ENCODE results near the gene GRIP2.

The GRIP2 gene

DNA sequence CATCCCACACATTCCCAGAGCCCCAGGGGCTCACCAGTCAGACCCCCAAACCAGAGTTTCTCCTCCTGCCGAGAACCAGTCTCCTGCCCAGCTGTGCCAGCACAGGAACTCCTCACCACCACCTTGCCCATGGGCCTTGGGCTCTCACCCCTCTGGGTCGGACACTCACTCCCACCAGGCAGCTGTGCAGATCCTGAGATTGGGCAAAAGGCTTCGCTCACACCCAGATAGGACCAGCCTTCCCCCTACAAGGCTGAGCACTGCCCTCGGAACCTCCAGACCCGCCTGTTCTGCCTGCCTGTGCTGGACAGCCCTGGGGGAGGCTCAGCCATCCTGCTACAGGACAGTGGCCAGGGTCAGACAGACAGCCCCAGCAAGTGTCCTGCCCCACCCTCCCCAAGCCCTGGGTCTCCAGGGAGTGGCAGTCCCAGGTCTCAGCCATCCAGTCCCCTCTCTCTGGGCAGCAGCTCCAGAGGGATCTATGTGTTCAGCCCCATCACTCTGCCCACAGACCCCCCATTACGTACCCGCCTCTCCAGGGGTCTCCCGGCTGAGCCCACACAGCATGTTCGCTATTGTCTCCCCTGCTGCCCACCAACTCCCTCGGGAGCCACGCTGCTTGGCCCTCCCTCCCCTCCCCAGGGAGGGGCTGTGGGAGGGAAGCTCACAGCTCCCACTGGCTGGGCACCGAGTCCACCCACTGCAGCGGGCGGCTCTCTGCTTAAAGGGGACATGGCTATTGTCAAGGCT, at the start of gene GRIP2:
Gene GRIP2, minus strand, starts transcription at position 601 of the 750 bp plus-strand sequence. Its CDS starts 34 bp downstream, at position 567.
- H3K4me3 ChIP-seq (ENCODE audit: low read depth, low read length), result no peak within 1 kb of the TSS
- TF ChIP-seq, protein P1, sequence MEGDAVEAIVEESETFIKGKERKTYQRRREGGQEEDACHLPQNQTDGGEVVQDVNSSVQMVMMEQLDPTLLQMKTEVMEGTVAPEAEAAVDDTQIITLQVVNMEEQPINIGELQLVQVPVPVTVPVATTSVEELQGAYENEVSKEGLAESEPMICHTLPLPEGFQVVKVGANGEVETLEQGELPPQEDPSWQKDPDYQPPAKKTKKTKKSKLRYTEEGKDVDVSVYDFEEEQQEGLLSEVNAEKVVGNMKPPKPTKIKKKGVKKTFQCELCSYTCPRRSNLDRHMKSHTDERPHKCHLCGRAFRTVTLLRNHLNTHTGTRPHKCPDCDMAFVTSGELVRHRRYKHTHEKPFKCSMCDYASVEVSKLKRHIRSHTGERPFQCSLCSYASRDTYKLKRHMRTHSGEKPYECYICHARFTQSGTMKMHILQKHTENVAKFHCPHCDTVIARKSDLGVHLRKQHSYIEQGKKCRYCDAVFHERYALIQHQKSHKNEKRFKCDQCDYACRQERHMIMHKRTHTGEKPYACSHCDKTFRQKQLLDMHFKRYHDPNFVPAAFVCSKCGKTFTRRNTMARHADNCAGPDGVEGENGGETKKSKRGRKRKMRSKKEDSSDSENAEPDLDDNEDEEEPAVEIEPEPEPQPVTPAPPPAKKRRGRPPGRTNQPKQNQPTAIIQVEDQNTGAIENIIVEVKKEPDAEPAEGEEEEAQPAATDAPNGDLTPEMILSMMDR (conservative IDR thresholded peaks at IDR 0.05; ENCODE audit: low read depth, low read length), result no peak
- DNase-seq (ENCODE audit: low read depth), result no peak

DNA sequence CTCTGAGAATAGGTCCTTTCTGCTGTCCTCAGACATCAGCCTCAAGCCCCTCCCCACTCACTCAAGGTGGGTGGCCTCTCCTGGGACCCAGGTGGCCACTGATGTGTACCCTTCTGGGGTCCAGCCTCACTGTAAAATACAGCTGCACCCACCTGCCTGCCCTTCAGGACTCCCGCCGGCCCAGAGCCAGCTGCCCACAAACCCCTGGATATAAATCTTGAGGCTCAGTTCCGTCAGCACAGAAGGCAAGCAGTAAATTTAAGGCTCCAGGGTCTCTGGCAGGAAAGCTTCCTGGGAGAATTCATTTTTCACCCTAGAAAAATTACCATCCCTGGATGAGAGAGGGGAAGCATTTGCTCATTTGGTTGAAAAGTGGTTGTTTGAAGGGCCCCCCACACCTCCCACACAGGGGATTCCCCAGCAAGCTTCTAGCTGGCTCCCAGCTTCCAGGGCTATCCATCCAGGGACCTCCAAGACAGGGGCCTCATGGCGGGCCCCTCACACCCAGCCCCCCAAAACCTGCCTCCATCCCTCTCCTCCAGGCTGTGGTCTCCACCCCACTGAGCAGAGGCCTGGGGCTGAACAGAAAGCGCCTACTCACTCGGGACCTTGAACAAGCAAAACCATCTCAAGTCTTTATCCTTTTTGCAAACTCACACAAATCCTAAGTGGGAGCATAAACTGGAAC, 48.4 kb upstream of the GRIP2 start:
- DNase-seq (ENCODE audit: low read depth), result no peak
- TF ChIP-seq, protein P1 (conservative IDR thresholded peaks at IDR 0.05; ENCODE audit: low read depth, low read length), result no peak
- no peak overlapping the region for H3K4me3 ChIP-seq (ENCODE audit: low read depth, low read length)

DNA sequence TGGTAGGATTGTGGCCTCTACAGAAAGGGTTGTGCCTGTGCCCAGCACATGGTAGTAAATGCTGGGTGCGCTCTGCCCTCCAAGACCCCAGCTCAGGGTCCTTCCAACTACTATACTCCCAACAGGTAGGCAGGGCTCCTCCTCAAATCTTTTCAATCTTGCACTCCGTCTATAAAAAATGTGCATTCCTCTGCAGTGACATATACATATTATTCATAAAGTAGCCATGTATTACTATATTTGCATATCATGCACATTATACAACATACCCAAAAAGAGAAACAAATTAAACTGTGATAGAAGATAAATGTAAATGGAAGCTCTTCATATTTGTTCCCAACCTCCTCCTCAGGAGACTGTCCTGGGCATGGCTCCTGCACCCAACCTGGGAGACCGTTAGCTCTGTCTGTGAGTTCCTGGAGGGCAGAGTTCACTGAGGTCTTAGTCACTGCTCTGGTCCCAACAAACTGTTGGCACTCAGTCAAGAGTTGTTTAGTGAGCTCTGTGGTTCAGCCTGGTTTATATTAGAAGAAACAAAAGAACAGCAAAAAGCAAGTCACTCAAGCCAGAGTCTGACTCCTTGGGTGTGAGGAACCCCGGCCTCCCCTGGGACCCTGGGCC, 47.7 kb upstream of the GRIP2 start:
- no peak overlapping the region for H3K4me3 ChIP-seq (ENCODE audit: low read depth, low read length)
- TF ChIP-seq, protein P1 (conservative IDR thresholded peaks at IDR 0.05; ENCODE audit: low read depth, low read length), result no peak
- DNase-seq (ENCODE audit: low read depth), result peak; percentile 43

DNA sequence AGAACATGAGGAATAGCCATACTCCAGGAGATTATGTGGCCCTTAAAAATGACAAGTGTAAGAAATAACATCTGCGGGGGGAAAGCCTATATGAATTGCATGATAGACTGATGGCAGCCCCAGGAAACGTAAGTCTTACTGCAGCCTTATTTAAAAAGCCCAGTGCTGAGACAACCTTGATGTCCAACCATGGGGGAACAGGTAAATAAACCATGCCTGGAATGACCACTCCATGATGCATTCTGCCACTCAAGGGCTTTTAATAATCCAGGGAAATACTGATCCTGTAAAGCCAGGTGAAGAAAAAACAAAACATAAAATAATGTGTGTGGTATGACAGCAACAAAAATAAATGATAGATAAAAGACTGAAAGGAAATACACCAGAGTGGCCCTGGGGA, 46.5 kb upstream of the GRIP2 start:
- H3K4me3 ChIP-seq (ENCODE audit: low read depth, low read length), result no peak overlapping the region
- DNase-seq (ENCODE audit: low read depth), result no peak
- TF ChIP-seq, protein P1 (conservative IDR thresholded peaks at IDR 0.05; ENCODE audit: low read depth, low read length), result no peak

DNA sequence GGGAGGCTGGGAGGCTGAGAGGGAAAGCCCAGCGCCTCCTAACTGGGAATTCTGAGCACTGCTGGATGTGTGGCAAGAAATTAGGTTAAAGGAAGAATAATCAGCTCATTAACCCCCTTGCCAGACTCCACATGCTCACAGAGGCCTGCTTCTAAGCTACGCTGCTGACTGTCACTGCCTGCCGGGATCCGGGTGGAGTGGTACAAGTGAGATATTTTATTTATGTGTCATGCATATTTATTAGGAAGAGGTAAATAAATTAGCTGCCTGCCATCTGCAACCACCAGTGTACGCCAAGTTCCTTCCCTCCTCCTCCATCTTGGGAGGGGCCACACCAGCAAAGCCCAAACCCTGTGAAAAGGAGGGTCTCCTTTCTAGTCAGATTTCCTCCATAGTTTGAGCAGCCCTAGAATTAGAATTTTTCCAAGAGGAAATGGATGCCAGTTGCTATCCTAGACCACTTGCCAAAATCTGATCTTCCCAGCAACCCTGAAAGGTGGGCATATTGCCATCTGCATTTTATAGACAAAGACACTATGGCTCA, 43.5 kb upstream of the GRIP2 start:
- no peak for DNase-seq (ENCODE audit: low read depth)
- TF ChIP-seq, protein P1 (conservative IDR thresholded peaks at IDR 0.05; ENCODE audit: low read depth, low read length), result no peak

DNA sequence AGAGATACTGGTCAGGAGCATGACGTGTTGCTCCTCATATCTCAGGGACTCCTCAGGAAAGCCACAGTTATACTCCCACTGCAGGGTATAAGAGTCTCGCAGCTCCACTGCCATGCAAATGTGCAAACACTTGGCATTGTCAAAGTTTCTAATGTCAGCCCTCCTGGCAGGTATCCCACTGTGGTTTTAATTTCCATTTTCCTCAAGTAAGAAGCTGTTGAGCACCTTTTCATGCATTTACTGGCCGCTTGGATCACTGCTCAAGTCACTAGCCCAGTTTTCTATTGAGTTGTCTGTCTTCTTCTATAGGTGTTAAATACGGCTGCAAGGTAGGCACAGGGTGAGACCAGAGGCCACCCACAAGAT, 41.9 kb upstream of the GRIP2 start:
- TF ChIP-seq, protein P1 (conservative IDR thresholded peaks at IDR 0.05; ENCODE audit: low read depth, low read length), result no peak
- no peak for DNase-seq (ENCODE audit: low read depth)
- H3K4me3 ChIP-seq (ENCODE audit: low read depth, low read length), result no peak overlapping the region

More for the DNA sequence above, 43.5 kb upstream of the GRIP2 start:
- no peak overlapping the region for H3K4me3 ChIP-seq (ENCODE audit: low read depth, low read length)

Data from choroid plexus epithelial cell (primary cell).